PC-3 (cell line): Measurements from ENCODE around the gene SLAMF1.

Experiments used
- CTCF ChIP-seq: fragments of 300-600 bp; sonication (generic); conservative IDR thresholded peaks from 2 replicates; pipeline ENCODE4 v1.5.1; 2017; ENCODE audit warnings: antibody characterized with exemption, low read depth, mild to moderate bottlenecking, low read length
- EZH2 ChIP-seq: fragments of 300-600 bp; sonication (generic); IDR thresholded peaks from one replicate; pipeline ENCODE4 v1.6.1; 2017; ENCODE audit warnings: antibody characterized with exemption, mild to moderate bottlenecking, low read length; ENCODE audit not compliant: unreplicated experiment
- EZH2phosphoT487 ChIP-seq: fragments of 300-600 bp; sonication (generic); IDR thresholded peaks from 2 replicates; pipeline ENCODE4 v1.6.1; 2018; ENCODE audit warnings: mild to moderate bottlenecking, antibody characterized with exemption, low read length, borderline replicate concordance

- no peak for TF ChIP-seq CTCF
- no peak for TF ChIP-seq EZH2phosphoT487
- TF ChIP-seq EZH2, result no peak
These were observed 40.2 kb downstream of the SLAMF1 start for GRCh38 chr1:160606611-160607010.
